HG02678 (cell line): ENCODE results near the gene SHROOM4.

ENCODE experiments used
- ATAC-seq: cut with Tn5 transposase; IDR thresholded peaks from one replicate; pipeline ENCODE4 v1.9.1; 2021; ENCODE audit warnings: mild to moderate bottlenecking, moderate library complexity; ENCODE audit not compliant: unreplicated experiment

SHROOM4 gene

GRCh38 chrX:50813843-50814661 is at the start of gene SHROOM4:
SHROOM4 (minus strand) TSS chrX:50814194; CDS start chrX:50814018, 176 bp downstream.
- no peak for ATAC-seq

GRCh38 chrX:50863471-50863870 is 49.5 kb upstream of the SHROOM4 start:
- ATAC-seq = no peak

- ATAC-seq = no peak
These were observed 46.5 kb upstream of the SHROOM4 start for GRCh38 chrX:50860518-50860917.

GRCh38 chrX:50858548-50858947 is 44.6 kb upstream of the SHROOM4 start:
- ATAC-seq = no peak

- ATAC-seq = no peak
These were observed 39.4 kb upstream of the SHROOM4 start for GRCh38 chrX:50853399-50853798.

GRCh38 chrX:50852524-50852923 is 38.5 kb upstream of the SHROOM4 start:
- no peak for ATAC-seq

GRCh38 chrX:50842221-50842620 is 28.2 kb upstream of the SHROOM4 start:
- ATAC-seq = no peak

- no peak for ATAC-seq
These were observed 25.7 kb upstream of the SHROOM4 start for GRCh38 chrX:50839730-50840129.

GRCh38 chrX:50838820-50839600 is 25.0 kb upstream of the SHROOM4 start:
- ATAC-seq = no peak

GRCh38 chrX:50827996-50828395 is 14.0 kb upstream of the SHROOM4 start:
- ATAC-seq = no peak

- ATAC-seq = no peak
These were observed 11.8 kb upstream of the SHROOM4 start for GRCh38 chrX:50825825-50826224.

GRCh38 chrX:50818986-50819385 is 5.0 kb upstream of the SHROOM4 start:
- no peak for ATAC-seq

GRCh38 chrX:50815120-50815519 is 1.1 kb upstream of the SHROOM4 start:
- no peak for ATAC-seq

GRCh38 chrX:50814701-50815100 is 707 bp upstream of the SHROOM4 start:
- no peak for ATAC-seq

- no peak for ATAC-seq
These were observed 775 bp downstream of the SHROOM4 start for GRCh38 chrX:50812995-50813842.

GRCh38 chrX:50805276-50805675 is 8.7 kb downstream of the SHROOM4 start:
- no peak for ATAC-seq

- ATAC-seq = no peak
These were observed 12.9 kb downstream of the SHROOM4 start for GRCh38 chrX:50801135-50801534.

- no peak for ATAC-seq
These were observed 14.4 kb downstream of the SHROOM4 start for GRCh38 chrX:50799531-50799961.

- ATAC-seq = no peak
These were observed 15.2 kb downstream of the SHROOM4 start for GRCh38 chrX:50798783-50799182.

GRCh38 chrX:50787099-50787498 is 26.9 kb downstream of the SHROOM4 start:
- ATAC-seq = no peak

GRCh38 chrX:50780144-50780543 is 33.9 kb downstream of the SHROOM4 start:
- ATAC-seq = no peak
